HL-60/S4 (cell line): ENCODE measurements around the gene C17orf114.
"Not testable (repeated sequence)": the region's sequence is repeated elsewhere in the genome, so short reads cannot be mapped to it uniquely, and the experiment has no call there.

ENCODE experiments used
- in situ Hi-C: fragments of 300-500 bp; cut with MboI; formaldehyde crosslinking; loops from 2 replicates; pipeline ENCODE4 v1.14.3; 2022; ENCODE audit warnings: low sequenced_read_pairs

C17orf114 gene

DNA sequence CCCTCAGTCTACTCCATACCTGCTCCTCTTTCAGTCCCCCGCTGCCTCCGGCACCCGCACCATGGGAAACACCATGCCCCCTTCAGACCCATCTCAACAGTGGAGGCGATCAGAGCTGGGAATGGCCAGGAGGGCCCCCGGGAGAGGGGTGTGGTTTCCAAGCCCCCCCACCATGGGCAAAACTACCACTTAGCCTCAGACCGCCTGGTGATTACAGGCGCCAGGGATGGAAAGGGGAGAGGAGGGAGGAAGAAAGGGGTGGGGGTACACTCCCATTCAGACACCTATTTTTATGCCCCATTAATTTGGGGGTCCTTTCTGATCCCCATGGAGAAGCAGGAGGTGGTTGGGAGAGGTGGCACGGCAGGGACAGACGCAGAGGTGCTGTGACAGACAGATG is at the start of gene C17orf114:
C17orf114 (minus strand) TSS at position 101 of the 400 bp plus-strand sequence.
- in situ Hi-C loops, result no loop called here

DNA sequence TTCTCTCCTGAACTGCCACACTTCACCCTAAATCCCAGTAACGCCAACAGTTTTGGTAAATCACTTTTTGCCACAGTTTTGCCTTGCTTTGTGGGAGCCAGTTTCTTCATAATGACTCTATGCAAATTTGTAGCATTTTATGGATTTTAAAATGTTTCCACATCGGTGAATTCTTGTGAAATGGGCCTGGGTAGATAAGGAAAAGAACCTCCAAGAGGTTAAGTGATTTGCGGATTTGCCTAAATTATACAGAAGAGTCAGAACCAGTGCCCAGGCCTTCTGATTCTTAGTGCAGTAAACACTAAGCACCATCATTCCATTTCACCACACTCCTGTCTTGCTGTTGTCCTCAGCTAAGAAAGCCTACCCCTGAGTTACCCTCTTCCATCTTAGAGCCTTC is 49.0 kb upstream of the C17orf114 start:
- in situ Hi-C loops, result no loop called here

- in situ Hi-C loops, result no loop called here
Measured at GRCh38 chr17:4850246-4850645, 48.1 kb upstream of the C17orf114 start.

DNA sequence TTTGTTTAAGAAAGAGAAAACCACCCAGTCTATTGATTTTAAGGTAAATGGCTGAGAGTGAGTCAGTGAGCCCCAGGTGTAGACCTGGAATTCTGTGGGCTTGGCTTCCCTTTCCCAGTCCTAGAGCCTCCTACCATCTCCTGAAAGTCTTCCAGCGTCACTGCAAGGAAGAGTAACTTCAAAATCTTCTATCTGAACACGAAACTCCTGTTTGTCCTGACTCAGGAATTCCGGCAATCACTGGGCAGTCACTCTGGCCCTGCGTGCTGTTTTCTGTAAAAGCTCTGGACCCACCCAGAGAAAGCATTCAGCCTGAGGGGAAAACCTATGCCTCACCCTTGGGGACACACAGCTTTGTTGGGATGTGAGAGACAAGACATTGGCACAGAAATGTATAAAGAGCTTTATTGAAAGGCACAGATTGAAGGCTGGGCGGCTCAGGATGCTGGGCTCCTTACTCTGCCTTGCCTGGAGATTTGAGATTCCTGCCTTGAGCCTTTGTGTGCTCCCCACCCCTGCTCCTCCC is 46.9 kb upstream of the C17orf114 start:
- in situ Hi-C loops, result no loop called here

DNA sequence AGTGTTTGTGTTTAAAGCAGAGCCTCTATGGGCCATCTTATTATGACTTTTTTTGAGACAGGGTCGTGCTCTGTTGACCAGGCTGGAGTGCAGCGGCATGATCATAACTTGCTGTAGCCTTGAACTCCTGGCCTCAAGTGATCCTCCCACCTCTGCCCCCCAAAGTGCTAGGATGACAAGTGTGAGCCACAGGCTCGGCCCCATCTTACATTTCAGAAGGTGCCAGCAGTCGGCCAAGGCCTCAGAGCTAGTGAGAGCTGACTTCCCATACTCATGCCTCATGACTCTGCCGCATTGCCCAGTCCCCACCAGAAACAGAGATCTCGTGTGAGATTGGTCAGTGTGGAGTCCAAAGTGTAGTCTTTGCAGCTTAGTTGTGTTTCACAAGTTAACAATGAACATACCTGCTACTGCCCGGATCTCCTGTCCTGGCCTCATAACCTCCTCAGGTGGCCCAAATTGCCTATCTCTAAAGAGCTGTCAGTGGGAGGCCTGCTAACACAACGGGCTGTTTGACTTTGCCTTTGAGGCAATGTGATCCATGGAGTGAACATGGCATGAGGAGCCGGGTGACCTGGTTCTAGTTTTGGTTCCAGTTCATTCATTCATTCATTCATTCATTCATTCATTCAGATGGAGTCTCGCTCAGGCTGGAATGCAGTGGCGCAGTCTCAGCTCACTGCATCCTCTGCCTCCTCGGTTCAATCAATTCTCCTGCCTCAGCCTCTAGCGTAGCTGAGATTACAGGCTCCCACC is 44.7 kb upstream of the C17orf114 start:
- in situ Hi-C loops, result no loop called here

DNA sequence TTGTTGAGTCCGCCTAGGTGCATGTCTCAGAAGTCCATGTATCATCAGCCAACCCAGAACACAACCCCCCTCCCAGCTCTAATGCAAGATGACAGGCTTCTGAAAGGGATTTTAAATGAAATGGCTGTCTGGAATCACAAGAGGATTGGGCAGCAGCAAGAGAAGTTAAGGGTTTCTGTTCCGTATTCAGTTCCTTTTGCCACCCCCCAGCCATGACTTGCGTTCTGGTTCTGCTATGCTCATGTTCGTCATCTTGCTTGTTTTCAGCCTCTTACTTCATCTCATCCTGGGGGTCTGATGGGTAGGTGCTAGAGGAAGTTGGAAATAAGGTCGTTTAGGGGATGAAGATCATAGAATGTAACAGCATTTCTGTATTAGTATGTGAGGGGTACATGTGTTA is 43.0 kb upstream of the C17orf114 start:
- in situ Hi-C loops, result no loop called here

DNA sequence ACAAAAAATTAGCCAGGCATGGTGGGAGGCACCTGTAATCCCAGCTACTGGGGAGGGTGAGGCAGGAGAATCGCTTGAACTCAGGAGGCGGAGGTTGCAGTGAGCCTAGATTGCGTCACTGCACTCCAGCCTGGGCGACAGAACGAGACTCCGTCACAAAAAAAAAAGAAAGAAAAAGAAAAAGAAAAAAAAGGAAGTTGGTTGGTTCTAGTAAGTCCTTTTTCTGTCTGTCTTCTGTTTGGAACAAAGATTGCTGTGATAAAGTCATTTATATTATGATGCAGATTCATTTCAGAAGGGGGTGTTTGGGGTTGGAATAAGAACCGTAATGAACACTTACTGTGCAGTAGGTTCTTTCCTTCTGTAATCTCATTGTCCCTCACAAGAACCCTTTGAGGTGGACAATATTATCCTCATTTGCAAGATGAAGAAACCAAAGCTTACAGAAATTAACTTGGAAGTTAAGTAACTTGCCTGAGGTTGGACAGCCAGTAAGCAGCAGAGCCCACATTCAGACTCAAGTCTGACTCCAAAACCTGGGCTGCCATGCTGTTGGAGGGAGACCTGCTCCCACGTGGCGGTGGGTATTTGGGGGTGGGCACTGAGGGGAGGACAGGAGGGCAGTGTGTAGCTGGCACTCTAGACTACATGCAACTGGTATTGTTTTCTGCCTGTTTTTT is 41.3 kb upstream of the C17orf114 start:
- in situ Hi-C loops, result no loop called here

DNA sequence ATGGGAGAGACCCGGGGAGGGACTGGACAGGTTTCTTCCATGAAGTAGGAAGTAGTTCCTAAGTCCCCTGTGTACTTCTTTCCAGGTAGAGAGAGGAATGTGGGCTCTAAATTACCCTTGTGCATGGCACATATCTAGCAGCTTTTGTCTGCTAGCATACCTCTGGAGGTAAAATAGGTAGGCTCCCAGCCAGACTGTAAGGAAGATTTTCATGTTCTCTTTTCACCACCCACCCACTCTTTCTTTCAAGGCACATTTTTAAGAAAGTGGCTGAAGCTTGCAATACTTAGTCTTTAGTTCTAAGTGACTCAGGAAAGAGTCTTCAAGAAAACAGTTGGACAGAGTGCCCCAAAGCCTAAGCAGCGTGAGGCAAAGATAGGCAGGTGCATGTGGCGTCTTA is 40.2 kb upstream of the C17orf114 start:
- in situ Hi-C loops, result no loop called here

- in situ Hi-C loops, result no loop called here
Measured at GRCh38 chr17:4840893-4841242, 38.7 kb upstream of the C17orf114 start.

DNA sequence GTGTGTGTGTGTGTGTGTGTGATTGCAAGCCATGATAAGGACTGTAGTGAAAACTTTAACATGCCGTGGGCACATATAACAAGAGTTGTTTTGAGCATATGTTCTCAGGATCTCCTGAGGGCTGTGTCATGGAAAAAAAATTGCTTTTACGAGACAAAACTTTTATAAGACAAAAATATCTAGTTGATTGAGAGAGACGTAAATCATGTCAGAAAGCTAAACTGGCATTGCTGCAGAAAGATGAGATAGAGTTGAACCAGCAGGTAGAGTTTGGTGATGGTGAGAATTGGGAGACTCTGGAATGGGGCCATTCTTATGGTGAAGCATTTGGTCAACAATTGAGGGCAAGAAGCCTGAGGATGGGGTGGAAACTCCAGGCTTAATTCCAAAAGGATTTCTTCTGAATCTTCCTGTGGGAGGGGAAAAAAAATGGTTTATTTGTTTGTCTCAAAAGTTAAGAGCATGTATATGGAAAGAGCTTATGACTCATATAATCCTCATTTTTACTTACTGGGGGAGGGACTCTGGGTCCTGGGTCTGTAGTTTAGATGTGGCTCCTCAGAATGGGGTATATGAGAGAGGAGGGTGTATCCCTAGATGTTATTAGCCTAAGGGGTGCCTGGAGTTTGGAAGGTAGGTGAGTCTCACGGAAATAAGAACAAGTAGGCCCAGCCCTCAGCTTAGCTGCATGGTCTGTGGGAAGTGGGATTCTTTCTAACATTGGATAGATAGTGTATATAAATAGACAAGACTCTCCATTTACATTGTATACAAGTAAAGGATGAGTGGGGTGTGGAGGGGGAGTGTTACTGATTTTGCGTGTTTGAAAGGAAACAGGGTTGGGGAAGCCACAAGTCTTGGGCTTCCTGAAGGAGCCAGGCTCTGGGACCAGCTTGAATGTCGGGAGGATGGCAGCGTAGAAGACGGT is 38.1 kb upstream of the C17orf114 start:
- in situ Hi-C loops, result no loop called here

GRCh38 chr17:4839221-4839620 is 37.1 kb upstream of the C17orf114 start:
- in situ Hi-C loops, result no loop called here

GRCh38 chr17:4838309-4838785 is 36.2 kb upstream of the C17orf114 start:
- in situ Hi-C loops, result no loop called here

GRCh38 chr17:4837471-4838308 is 35.6 kb upstream of the C17orf114 start:
- in situ Hi-C loops, result no loop called here

DNA sequence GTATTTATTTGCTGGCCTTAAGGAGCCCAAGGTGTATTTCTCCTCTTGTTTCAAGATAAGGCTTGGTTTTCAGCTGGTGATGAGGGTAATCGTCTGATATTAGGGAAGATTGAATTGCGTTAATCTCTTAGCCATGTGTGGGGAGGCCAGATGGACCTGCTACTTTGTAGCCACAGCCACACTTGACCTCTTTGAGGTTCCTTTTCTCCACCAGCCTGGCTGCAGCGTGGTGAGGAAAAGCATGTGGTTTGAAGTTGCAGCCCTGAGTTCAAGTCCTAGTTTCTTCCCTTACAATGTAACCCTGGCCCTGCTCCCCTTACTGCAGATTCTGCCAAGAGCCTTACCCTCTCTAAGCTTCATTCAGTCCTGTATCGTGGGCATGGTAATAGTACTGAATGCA is 34.1 kb upstream of the C17orf114 start:
- in situ Hi-C loops, result no loop called here

- in situ Hi-C loops, result no loop called here
Measured at GRCh38 chr17:4834681-4835020, 32.5 kb upstream of the C17orf114 start.

GRCh38 chr17:4833941-4834680 is 32.0 kb upstream of the C17orf114 start:
- in situ Hi-C loops, result no loop called here

GRCh38 chr17:4833178-4833940 is 31.2 kb upstream of the C17orf114 start, which contains the start of gene MINK1:
Gene MINK1, plus strand, starts transcription at chr17:4833340. Its CDS starts 244 bp downstream, at chr17:4833584.
- in situ Hi-C loops, result no loop called here

DNA sequence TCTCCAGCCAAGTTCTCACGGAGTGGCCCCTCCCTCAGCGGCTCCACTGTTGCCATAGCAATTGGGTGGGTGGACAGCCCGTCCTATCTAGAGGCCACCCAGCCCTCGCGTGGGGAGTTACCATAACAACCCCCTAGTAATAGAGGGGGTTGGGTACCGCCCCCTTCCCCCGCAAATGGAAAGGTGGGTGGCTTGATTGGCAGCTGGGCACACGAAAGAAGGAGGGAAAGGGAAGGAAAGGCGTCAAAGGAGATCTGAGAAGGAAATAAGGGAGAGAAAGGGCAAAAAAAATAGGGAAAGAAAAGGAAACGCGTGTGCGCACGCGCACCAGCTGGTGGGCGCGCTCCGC is 30.7 kb upstream of the C17orf114 start:
- in situ Hi-C loops, result not testable (repeated sequence)

DNA sequence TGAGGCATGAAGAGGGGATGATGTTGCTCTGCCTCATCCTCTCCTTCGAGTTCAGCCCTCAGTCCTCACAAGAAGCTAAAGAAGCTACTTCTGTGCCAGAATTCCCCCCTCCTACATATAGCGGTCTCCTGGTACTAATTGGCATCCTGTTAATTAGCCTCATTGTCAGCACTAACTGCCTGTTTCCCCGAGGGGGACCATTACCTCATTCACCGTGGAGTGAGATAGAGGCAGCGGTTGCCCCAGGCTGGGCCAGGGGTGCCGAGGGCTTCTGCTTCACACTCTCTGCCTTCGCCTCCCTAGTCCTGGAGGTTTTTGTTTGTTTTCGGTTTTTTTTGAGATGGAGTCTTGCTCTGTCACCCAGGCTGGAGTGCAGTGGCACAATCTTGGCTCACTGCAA is 25.3 kb upstream of the C17orf114 start:
- in situ Hi-C loops, result no loop called here
